ENCODE measurements around the gene GPC6.

Gene GPC6

GRCh38 chr13:93527748-93528297 lies 301.2 kb downstream of the GPC6 start:
- TF ChIP-seq FOXA1 (IDR thresholded peaks at IDR 0.05) (no peak), HDGF (IDR thresholded peaks at IDR 0.05; ENCODE audit: borderline replicate concordance) (no peak), ZNF384 (IDR thresholded peaks at IDR 0.05) (no peak), TARDBP (IDR thresholded peaks at IDR 0.05) (no peak), SUZ12 (IDR thresholded peaks at IDR 0.05) (no peak), NFRKB (IDR thresholded peaks at IDR 0.05) (no peak), FOXM1 (IDR thresholded peaks at IDR 0.05; ENCODE audit: borderline replicate concordance) (no peak), L3MBTL2 (conservative IDR thresholded peaks at IDR 0.05) (no peak), SP1 (IDR thresholded peaks at IDR 0.05) (no peak), BHLHE40 (IDR thresholded peaks at IDR 0.05; ENCODE audit: borderline replicate concordance) (no peak), LEF1 (IDR thresholded peaks at IDR 0.05; ENCODE audit: borderline replicate concordance) (no peak), ELF4 (IDR thresholded peaks at IDR 0.05) (no peak), FOXK2 (IDR thresholded peaks at IDR 0.05) (no peak), ARNT (IDR thresholded peaks at IDR 0.05) (no peak)
- TF ChIP-seq, protein P1, sequence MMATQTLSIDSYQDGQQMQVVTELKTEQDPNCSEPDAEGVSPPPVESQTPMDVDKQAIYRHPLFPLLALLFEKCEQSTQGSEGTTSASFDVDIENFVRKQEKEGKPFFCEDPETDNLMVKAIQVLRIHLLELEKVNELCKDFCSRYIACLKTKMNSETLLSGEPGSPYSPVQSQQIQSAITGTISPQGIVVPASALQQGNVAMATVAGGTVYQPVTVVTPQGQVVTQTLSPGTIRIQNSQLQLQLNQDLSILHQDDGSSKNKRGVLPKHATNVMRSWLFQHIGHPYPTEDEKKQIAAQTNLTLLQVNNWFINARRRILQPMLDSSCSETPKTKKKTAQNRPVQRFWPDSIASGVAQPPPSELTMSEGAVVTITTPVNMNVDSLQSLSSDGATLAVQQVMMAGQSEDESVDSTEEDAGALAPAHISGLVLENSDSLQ (IDR thresholded peaks at IDR 0.05) = no peak
- no peak for DNase-seq (ENCODE audit: extremely low spot score)
- ChIA-PET POLR2A (no interaction called here), CTCF (no interaction called here)

GRCh38 chr13:93529961-93530360 lies 303.4 kb downstream of the GPC6 start:
- TF ChIP-seq BHLHE40 (IDR thresholded peaks at IDR 0.05; ENCODE audit: borderline replicate concordance) (no peak), ARNT (IDR thresholded peaks at IDR 0.05) (no peak), L3MBTL2 (conservative IDR thresholded peaks at IDR 0.05) (no peak), NFRKB (IDR thresholded peaks at IDR 0.05) (no peak), HDGF (IDR thresholded peaks at IDR 0.05; ENCODE audit: borderline replicate concordance) (no peak), SUZ12 (IDR thresholded peaks at IDR 0.05) (no peak), CTBP1 (IDR thresholded peaks at IDR 0.05; ENCODE audit: borderline replicate concordance) (no peak), ELF4 (IDR thresholded peaks at IDR 0.05) (no peak)
- TF ChIP-seq, protein P1 (IDR thresholded peaks at IDR 0.05) = no peak
- DNase-seq (ENCODE audit: extremely low spot score) = no peak
- ChIA-PET POLR2A (no interaction called here), CTCF (no interaction called here)

- CTCF ChIA-PET = no interaction called here
- no peak for TF ChIP-seq ELF4 (IDR thresholded peaks at IDR 0.05)
- no peak for TF ChIP-seq FOXM1 (IDR thresholded peaks at IDR 0.05; ENCODE audit: borderline replicate concordance)
- TF ChIP-seq HDGF (IDR thresholded peaks at IDR 0.05; ENCODE audit: borderline replicate concordance) = no peak
- no peak for TF ChIP-seq NFRKB (IDR thresholded peaks at IDR 0.05)
- TF ChIP-seq BHLHE40 (IDR thresholded peaks at IDR 0.05; ENCODE audit: borderline replicate concordance) = no peak
- TF ChIP-seq SUZ12 (IDR thresholded peaks at IDR 0.05) = no peak
- TF ChIP-seq CTBP1 (IDR thresholded peaks at IDR 0.05; ENCODE audit: borderline replicate concordance) = no peak
- TF ChIP-seq, protein P1 (IDR thresholded peaks at IDR 0.05) = no peak
- TF ChIP-seq ARNT (IDR thresholded peaks at IDR 0.05) = no peak
- no peak for TF ChIP-seq ZNF384 (IDR thresholded peaks at IDR 0.05)
- TF ChIP-seq LEF1 (IDR thresholded peaks at IDR 0.05; ENCODE audit: borderline replicate concordance) = no peak
- TF ChIP-seq FOXK2 (IDR thresholded peaks at IDR 0.05) = no peak
- no peak for TF ChIP-seq FOXA1 (IDR thresholded peaks at IDR 0.05)
- no peak for TF ChIP-seq SP1 (IDR thresholded peaks at IDR 0.05)
- no peak for TF ChIP-seq TARDBP (IDR thresholded peaks at IDR 0.05)
- TF ChIP-seq L3MBTL2 (conservative IDR thresholded peaks at IDR 0.05) = no peak
- DNase-seq (ENCODE audit: extremely low spot score) = no peak
- POLR2A ChIA-PET = interaction anchor here (1.1 kb wide), 1 partner anchor 59 kb away, joined by 3 read pairs; no protein-coding TSS in a partner anchor
Measured at GRCh38 chr13:93534181-93534700, 307.6 kb downstream of the GPC6 start.

- POLR2A ChIA-PET = interaction anchor here (1.1 kb wide), 1 partner anchor 60 kb away, joined by 3 read pairs; no protein-coding TSS in a partner anchor
- CTCF ChIA-PET = interaction anchor here (0.6 kb wide), 1 partner anchor 437 kb away, joined by 5 read pairs; no protein-coding TSS in a partner anchor
- DNase-seq (ENCODE audit: extremely low spot score) = no peak
- TF ChIP-seq ARNT (IDR thresholded peaks at IDR 0.05) = no peak
- TF ChIP-seq SUZ12 (IDR thresholded peaks at IDR 0.05) = no peak
- TF ChIP-seq FOXK2 (IDR thresholded peaks at IDR 0.05) = no peak
- TF ChIP-seq FOXA1 (IDR thresholded peaks at IDR 0.05) = no peak
- TF ChIP-seq BHLHE40 (IDR thresholded peaks at IDR 0.05; ENCODE audit: borderline replicate concordance) = no peak
- TF ChIP-seq NFRKB (IDR thresholded peaks at IDR 0.05) = no peak
- no peak for TF ChIP-seq ZNF384 (IDR thresholded peaks at IDR 0.05)
- TF ChIP-seq FOXM1 (IDR thresholded peaks at IDR 0.05; ENCODE audit: borderline replicate concordance) = no peak
Measured at GRCh38 chr13:93535251-93535650, 308.6 kb downstream of the GPC6 start.

- TF ChIP-seq CTBP1 (IDR thresholded peaks at IDR 0.05; ENCODE audit: borderline replicate concordance) = no peak
- TF ChIP-seq FOXK2 (IDR thresholded peaks at IDR 0.05) = no peak
- no peak for TF ChIP-seq NFRKB (IDR thresholded peaks at IDR 0.05)
- no peak for TF ChIP-seq SUZ12 (IDR thresholded peaks at IDR 0.05)
- no peak for TF ChIP-seq BHLHE40 (IDR thresholded peaks at IDR 0.05; ENCODE audit: borderline replicate concordance)
- TF ChIP-seq SP1 (IDR thresholded peaks at IDR 0.05) = no peak
- no peak for TF ChIP-seq FOXM1 (IDR thresholded peaks at IDR 0.05; ENCODE audit: borderline replicate concordance)
- TF ChIP-seq, protein P1 (IDR thresholded peaks at IDR 0.05) = no peak
- no peak for TF ChIP-seq TARDBP (IDR thresholded peaks at IDR 0.05)
- no peak for TF ChIP-seq ARNT (IDR thresholded peaks at IDR 0.05)
- POLR2A ChIA-PET = no interaction called here
- no peak for DNase-seq (ENCODE audit: extremely low spot score)
- CTCF ChIA-PET = no interaction called here
Measured at GRCh38 chr13:93539914-93540313, 313.3 kb downstream of the GPC6 start.
